Stimulated activated CD8-positive, alpha-beta memory T cell treated with anti-CD3 and anti-CD28 coated beads, Interleukin-4, amount 100 ng/mL, for 1 hour (primary cell): ENCODE measurements around the gene CACNA1D.

ENCODE experiments used
- DNase-seq, 2 donors: peaks; one replicate each; pipeline ENCODE4 v3.0.0-alpha.2; 2020; ENCODE audit warnings: low read depth in 2 of 2, low spot score in 1 of 2

CACNA1D gene

DNA sequence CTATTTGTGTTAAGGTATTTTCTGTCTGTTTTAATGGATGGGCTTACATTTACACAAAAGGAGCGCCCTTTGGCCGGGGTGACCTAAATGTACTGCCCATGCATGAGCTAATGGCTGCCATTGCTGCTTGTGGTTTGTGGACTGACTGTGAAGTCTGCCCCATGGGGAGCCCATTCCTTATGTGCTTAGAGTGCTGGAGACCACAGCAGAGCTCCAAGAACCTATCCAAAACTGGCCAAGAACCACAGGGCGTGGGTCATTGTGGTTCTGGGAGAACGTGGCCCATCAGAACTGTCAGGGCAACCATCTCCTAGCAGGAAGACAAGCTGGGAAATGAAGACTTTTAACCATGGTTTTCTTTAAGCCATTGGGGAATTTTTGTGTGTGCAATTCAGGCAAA is 246.5 kb downstream of the CACNA1D start:
- DNase-seq = no peak

DNA sequence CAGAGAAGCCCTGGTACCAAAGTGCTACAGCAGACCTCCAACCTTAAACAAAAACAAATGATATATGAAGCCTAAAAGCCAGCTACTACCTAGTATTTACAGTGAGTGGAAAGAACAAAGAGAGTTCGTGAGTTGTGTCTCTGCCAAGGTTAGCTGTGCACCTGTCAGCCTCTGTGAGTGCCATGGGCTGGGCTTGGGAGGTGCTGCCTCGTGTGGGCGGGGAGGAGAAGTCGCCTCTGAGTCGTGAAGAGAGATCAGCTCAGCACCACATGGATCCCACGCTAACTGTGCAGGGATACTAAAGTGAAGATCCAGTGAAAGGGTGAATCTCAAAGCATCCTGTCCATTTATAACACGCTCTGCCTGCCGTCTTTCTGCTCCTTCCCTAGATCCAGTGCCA is 249.9 kb downstream of the CACNA1D start:
- DNase-seq = no peak

- DNase-seq = no peak
Measured at GRCh38 chr3:53747559-53747958, 253.1 kb downstream of the CACNA1D start.

- no peak for DNase-seq
Measured at GRCh38 chr3:53748512-53749271, 254.3 kb downstream of the CACNA1D start.

DNA sequence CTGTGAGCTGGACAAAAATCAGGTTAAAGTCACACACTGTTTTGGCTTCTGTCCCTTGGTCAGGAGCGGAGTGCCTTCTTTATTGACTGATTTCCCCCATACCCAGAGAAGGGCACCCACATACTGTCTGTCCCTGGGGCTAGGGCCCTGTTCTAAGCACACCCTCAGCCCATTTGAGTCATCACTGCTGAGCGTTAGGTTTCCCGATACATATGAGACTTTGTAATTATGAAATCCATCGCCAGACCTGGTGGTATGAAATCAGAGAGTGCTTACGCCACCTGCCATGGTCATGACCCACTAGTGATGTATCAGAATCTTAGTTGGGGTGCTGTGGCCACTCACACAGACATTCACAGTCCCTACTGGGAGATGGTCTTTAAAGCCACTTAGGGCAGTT is 255.0 kb downstream of the CACNA1D start:
- no peak for DNase-seq

DNA sequence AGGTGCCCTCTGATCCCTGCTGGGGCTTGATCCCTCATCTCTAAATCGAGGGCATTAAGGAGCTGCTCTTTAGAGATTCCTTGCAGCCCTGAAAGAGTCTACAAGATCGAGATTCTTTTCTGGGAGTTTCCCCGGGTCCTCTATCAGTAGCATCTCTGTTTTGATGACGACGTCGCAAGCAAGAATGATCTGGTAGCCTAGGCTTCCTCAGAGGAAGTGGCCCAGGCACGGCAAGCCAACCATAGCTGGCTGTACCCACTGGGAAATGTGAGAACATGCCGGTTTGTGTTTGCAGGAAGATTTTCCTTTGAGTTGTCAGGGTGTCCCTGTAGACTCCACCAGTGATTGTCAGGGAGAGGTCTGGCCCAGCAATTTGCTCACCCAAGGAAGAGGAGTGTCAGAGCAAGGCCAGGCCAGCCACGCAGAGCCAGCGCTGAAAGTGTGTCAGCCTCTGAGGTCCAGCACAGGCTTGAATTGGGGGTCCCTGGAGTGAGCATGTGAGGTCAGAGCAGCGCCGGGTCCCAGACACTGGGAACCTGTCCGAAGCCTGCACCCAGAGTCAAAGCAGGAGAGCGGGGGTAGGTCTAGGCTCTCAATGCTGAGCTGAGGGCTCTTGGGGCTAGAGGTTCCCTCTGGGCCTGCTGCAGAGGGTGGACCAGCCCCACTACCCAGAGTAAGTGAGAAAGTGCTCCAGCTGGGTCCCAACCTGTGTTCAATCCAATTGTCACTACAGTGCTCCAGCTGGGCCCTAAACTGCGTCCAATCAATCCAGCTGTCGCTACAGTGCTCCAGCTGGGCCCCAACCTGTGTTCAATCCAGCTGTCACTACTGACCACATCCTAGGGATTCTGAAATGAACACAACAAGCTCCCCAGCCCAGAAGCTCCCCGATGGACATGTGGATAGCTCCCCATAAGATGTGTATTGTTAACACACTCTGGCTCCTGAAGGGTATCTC is 256.1 kb downstream of the CACNA1D start:
- DNase-seq = no peak

DNA sequence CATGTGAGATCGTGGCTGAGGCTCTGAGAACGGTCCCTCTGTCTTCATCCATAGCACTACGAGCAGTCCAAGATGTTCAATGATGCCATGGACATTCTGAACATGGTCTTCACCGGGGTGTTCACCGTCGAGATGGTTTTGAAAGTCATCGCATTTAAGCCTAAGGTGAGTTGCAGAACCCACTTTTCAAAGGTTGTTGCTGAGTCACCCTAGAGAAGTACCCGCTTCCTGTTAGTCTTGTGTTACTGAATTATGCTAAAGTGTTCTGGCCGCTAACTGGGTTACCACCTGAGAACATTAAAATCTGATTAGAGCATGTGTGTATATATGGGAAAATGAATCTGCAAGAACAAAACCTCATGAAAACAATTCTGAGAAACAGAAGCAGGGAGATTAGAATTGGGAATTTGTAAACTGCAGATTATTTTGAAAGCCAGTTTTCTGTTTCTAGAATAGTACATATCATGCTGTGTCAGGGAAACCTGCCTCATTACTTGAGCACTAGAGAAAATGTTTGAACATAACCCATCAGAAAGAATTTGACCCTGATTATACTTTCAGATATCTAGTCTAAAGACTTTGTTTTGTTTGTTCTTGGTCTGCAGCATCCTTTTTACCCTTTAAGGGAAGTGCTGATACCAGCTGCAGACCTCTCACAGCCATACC is 259.2 kb downstream of the CACNA1D start:
- no peak for DNase-seq

GRCh38 chr3:53754325-53754724 is 259.9 kb downstream of the CACNA1D start:
- DNase-seq = no peak

- no peak for DNase-seq
Measured at GRCh38 chr3:53758846-53759245, 264.4 kb downstream of the CACNA1D start.

DNA sequence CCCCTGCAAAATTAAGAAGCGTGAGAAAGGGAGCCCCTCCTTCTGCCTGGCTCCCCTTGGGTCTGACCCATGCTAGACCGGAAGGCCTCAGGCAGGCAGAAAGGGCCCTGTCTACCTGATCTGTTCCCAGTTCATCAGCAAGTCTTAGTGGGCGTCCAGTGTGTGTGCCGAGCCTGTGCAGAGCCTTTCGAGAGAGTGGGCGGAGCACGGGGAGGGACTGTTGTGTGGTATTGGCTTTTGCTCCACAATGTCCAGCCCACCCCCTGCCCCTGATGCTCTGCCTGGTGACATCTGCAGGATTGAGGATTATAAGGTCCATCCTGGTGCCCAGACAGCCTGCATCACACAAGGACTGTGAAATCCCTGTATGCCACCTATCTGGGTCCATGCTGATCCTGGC is 268.9 kb downstream of the CACNA1D start:
- DNase-seq = no peak

GRCh38 chr3:53764026-53764775 is 269.8 kb downstream of the CACNA1D start:
- no peak for DNase-seq

DNA sequence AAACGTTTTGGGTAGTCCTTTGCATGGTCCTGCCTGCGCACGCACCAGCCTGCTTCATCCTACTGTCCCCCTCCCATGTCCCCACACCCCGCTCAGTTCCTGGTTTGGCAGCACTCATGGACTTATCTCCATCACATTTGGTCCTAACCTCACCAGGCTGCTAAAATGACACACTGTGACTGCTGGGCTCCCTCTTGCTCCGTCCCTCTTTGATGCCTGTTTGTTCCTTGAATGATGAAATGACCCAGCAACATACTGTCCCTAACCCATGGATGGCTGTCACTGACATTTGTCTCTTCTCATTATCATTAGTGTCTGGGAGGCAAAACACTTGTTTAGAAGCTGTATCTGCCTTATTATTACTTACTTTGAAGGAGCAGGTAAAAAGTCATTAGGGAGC is 271.3 kb downstream of the CACNA1D start:
- no peak for DNase-seq

DNA sequence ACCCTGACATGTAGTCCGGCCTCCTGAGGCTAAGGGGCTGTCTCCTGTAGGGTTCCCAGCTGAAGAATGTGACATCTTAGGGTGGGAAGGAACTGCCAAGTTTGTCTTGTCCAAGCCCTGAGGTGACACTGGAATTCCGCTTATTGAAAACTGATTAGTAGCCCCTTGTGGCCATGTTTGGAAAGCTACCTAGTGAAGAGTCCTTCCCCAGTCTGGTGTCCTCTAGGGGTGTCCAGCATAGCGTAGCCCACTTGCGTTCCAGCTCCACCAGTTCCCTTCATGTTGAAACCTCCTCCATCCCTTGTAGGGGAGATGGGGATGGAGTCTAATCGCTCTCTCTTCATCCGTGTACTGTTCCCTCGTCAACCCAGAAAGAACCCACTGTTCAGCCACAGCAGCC is 272.3 kb downstream of the CACNA1D start:
- no peak for DNase-seq

GRCh38 chr3:53768478-53769459 is 274.4 kb downstream of the CACNA1D start:
- no peak for DNase-seq

GRCh38 chr3:53772562-53772961 is 278.2 kb downstream of the CACNA1D start:
- DNase-seq = no peak

DNA sequence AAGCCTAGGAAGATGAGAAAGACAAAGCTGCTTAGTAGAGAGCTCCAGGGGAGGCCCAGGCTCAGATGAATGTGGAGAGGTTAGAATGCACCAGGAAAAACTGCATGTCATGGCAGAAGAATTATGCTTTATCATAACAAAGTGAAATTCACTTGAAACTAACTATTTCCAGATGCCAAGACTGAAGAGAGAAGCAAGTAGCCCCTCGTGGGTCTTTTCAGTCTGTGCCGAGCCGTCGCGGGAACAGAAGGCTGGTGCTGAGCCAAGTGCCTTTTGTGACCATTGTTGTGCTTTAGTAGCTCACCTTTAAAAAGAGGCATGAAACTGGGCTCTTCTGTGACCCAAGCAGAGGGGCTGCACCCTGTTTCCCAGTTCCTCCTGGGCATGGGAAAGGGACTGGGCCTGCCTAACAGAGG is 278.6 kb downstream of the CACNA1D start:
- no peak for DNase-seq

DNA sequence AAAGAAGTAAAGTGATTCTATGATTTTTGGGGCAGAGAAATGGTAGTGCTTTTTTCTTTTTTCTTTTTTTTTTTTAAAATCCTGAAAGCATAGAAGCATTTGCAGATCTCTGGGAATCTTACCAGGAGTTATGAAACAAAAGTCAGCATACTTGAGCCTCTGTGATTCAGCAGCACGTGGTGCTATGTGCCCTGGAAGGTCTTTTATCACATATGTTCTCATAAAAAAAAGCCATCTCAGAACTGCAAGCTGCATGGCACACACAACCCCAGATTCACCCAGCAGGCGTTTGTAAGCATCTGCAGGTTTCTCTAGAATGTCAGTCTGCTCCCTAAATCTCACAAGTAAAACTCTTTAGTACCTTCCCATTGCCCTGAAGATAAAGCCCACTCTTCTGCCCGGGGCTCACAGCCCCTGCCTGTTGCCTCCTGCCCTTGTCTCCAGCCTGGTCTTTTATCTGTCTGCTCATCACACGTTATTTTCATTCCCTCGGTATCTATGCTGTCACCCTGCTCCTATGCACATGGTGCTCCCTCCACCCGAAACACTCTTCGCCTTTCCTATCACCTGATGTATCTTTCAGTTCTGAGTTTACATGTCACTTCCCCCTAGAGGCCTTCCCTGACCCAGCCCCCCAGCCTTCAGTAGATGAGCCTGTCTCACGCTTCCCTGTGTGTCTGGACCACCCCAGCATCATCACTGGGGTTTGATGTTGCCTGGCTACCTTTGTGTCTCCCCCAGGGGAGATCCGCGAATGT is 279.4 kb downstream of the CACNA1D start:
- no peak for DNase-seq

GRCh38 chr3:53774414-53774813 is 280.0 kb downstream of the CACNA1D start:
- no peak for DNase-seq

DNA sequence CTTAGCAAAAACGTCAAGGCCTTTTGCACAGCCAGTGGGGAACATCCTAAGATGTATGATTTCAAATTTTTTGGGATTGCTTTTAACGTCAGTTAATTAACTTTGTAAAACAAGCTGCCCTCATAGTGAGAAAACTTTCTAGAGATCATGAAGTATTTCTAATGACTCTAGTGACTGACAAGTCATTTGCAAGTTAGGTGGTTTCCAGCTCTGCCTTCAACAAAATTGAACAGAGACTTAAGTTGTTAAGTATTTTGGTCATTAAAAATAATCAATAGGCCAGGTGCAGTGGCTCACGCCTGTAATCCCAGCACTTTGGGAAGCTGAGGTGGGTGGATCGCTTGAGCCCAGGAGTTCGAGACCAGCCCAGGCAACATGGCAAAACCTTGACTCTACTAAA is 280.6 kb downstream of the CACNA1D start:
- no peak for DNase-seq
